Measurements from ENCODE around the gene PPP1R15A.
A peak's percentile ranks its signal among the peaks of the same experiment; 100 is the strongest.
"Not testable (repeated sequence)": the region's sequence is repeated elsewhere in the genome, so short reads cannot be mapped to it uniquely, and the experiment has no call there.

Gene PPP1R15A

GRCh38 chr19:48872182-48872883 is at the start of gene PPP1R15A:
Gene PPP1R15A, plus strand, starts transcription at chr19:48872421. Its CDS starts 813 bp downstream, at chr19:48873234.
- DNase-seq, result peak; percentile 96

GRCh38 chr19:48822514-48822913 is 49.7 kb upstream of the PPP1R15A start:
- DNase-seq, result no peak

- no peak for DNase-seq
These were observed 45.6 kb upstream of the PPP1R15A start for GRCh38 chr19:48826606-48827020.

GRCh38 chr19:48830088-48830487 is 42.1 kb upstream of the PPP1R15A start:
- DNase-seq, result no peak

- no peak for DNase-seq
These were observed 41.3 kb upstream of the PPP1R15A start for GRCh38 chr19:48830965-48831364.

GRCh38 chr19:48833049-48833448 is 39.2 kb upstream of the PPP1R15A start:
- no peak for DNase-seq

- DNase-seq, result no peak
These were observed 38.2 kb upstream of the PPP1R15A start for GRCh38 chr19:48833977-48834376.

GRCh38 chr19:48835734-48836088 is 36.5 kb upstream of the PPP1R15A start:
- peak; percentile 60 for DNase-seq

GRCh38 chr19:48836089-48837017 is 35.9 kb upstream of the PPP1R15A start, which contains the start of gene HSD17B14:
Gene HSD17B14, minus strand, starts transcription at chr19:48836491. Its CDS starts 80 bp downstream, at chr19:48836411.
- DNase-seq, result no peak

- DNase-seq, result no peak
These were observed 35.1 kb upstream of the PPP1R15A start for GRCh38 chr19:48837051-48837524.

- no peak for DNase-seq
These were observed 34.5 kb upstream of the PPP1R15A start for GRCh38 chr19:48837687-48838086.

- DNase-seq, result no peak
These were observed 31.2 kb upstream of the PPP1R15A start for GRCh38 chr19:48841047-48841446.

GRCh38 chr19:48841571-48841970 is 30.6 kb upstream of the PPP1R15A start:
- DNase-seq, result no peak

GRCh38 chr19:48842789-48843162 is 29.4 kb upstream of the PPP1R15A start:
- DNase-seq, result no peak

- no peak for DNase-seq
These were observed 27.7 kb upstream of the PPP1R15A start for GRCh38 chr19:48844472-48844871.

GRCh38 chr19:48845384-48845783 is 26.8 kb upstream of the PPP1R15A start:
- DNase-seq, result no peak

- DNase-seq, result not testable (repeated sequence)
These were observed 25.6 kb upstream of the PPP1R15A start for GRCh38 chr19:48846659-48847058.

GRCh38 chr19:48852292-48852691 is 19.9 kb upstream of the PPP1R15A start:
- DNase-seq, result no peak

- no peak for DNase-seq
These were observed 18.7 kb upstream of the PPP1R15A start for GRCh38 chr19:48853483-48853882.

GRCh38 chr19:48854103-48854502 is 18.1 kb upstream of the PPP1R15A start:
- DNase-seq, result no peak

GRCh38 chr19:48856921-48857320 is 15.3 kb upstream of the PPP1R15A start:
- DNase-seq, result no peak

GRCh38 chr19:48858984-48859710 is 13.1 kb upstream of the PPP1R15A start:
- no peak for DNase-seq
